Breast epithelium (tissue), 4 donors: ENCODE results near the gene HPCA. TPM values are rescaled to one million over a fixed set of nuclear protein-coding genes. Genes with fewer than 3 reads are reported as not detected.
"Not testable (repeated sequence)": the region's sequence is repeated elsewhere in the genome, so short reads cannot be mapped to it uniquely, and the experiment has no call there.

Source experiments
- DNase-seq, 2 donors: peaks; one replicate each; pipeline ENCODE4 v3.0.0-alpha.2; 2019; ENCODE audit warnings: low spot score in 2 of 2
- H3K27ac ChIP-seq, 2 donors: fragments of 200-600 bp; sonication (generic) in 1 of 2; one replicate each; pipeline ENCODE4 v1.5.1; 2016 to 2019; ENCODE audit warnings: mild to moderate bottlenecking in 1 of 2
- H3K27me3 ChIP-seq, 2 donors: fragments of 200-600 bp; sonication (generic) in 1 of 2; one replicate each; pipeline versions ENCODE4 v1.5.1 to v1.6.0; 2017 to 2019; ENCODE audit warnings: control low read depth in 1 of 2, mild to moderate bottlenecking in 1 of 2
- H3K36me3 ChIP-seq: fragments of 200-600 bp; one replicate; pipeline ENCODE4 v1.5.1; 2019
- H3K4me1 ChIP-seq, 2 donors: fragments of 200-600 bp; sonication (generic); one replicate each; pipeline ENCODE4 v1.5.1; 2016 to 2019; ENCODE audit warnings: control low read depth in 1 of 2
- H3K4me3 ChIP-seq, 3 donors: fragments of 200-600 bp; sonication (generic); 1 replicate in 2 of 3; 2 replicates in 1 of 3; pipeline ENCODE4 v1.5.1; 2016 to 2019; ENCODE audit warnings: mild to moderate bottlenecking in 3 of 3, moderate library complexity in 2 of 3
- H3K9me3 ChIP-seq, 2 donors: fragments of 200-600 bp; sonication (generic) in 1 of 2; one replicate each; pipeline ENCODE4 v1.5.1; 2016 to 2019; ENCODE audit warnings: control low read depth in 1 of 2
- CTCF ChIP-seq, 3 donors: fragments of 450-650 bp; IDR thresholded peaks; one replicate each; pipeline ENCODE4 v1.5.1; 2016 to 2017; ENCODE audit warnings: antibody characterized with exemption in 3 of 3, mild to moderate bottlenecking in 3 of 3, moderate library complexity in 3 of 3
- POLR2A ChIP-seq: fragments of 450-650 bp; IDR thresholded peaks from one replicate; pipeline ENCODE4 v1.6.1; 2016; ENCODE audit warnings: antibody characterized with exemption, mild to moderate bottlenecking, moderate library complexity
- POLR2AphosphoS5 ChIP-seq, 3 donors: sonication (generic); formaldehyde crosslinking; IDR thresholded peaks; one replicate each; pipeline ENCODE4 v1.6.1; 2017; ENCODE audit warnings: antibody characterized with exemption in 3 of 3
- intact Hi-C: fragments of 100-400 bp; cut with DNase I; formaldehyde crosslinking; loops from one replicate; pipeline ENCODE4 v1.15.1; 2023; ENCODE audit warnings: low total_unique reads
- total RNA-seq, 3 donors: library from RNA; depleted of rRNA; stranded (reverse); fragments of >200 nt; gene quantifications; one replicate each; pipeline ENCODE4 v1.1.0, GENCODE V29; 2016

Gene HPCA
- total RNA-seq, 3 donors from 2014 or later = 2.0 TPM; not detected in 2

GRCh38 chr1:32903991-32904785 is 17.9 kb downstream of the HPCA start:
- no peak for TF ChIP-seq CTCF (IDR thresholded peaks at IDR 0.05)
- no peak for TF ChIP-seq POLR2AphosphoS5 (IDR thresholded peaks at IDR 0.05)
- no peak for TF ChIP-seq POLR2A
- intact Hi-C loops = no loop called here
- H3K27me3 ChIP-seq = no peaks in the 10 kb centered on the region
- DNase-seq = no peak
- no peaks in the 10 kb centered on the region for H3K36me3 ChIP-seq
- no peak overlapping the region for H3K4me3 ChIP-seq
- no peaks in the 10 kb centered on the region for H3K9me3 ChIP-seq
- H3K27ac ChIP-seq = no peak overlapping the region
- H3K4me1 ChIP-seq = peaks cover 3 to 4% of the 10 kb centered on the region in 2 donors

- no peak overlapping the region for H3K27ac ChIP-seq
- no peak for DNase-seq
- H3K27me3 ChIP-seq = no peaks in the 10 kb centered on the region
- TF ChIP-seq POLR2AphosphoS5 (IDR thresholded peaks at IDR 0.05) (no peak), POLR2A (no peak), CTCF (IDR thresholded peaks at IDR 0.05) (no peak)
- intact Hi-C loops = no loop called here
- H3K4me1 ChIP-seq = peaks cover 3 to 4% of the 10 kb centered on the region in 2 donors
- no peak overlapping the region for H3K4me3 ChIP-seq
- H3K36me3 ChIP-seq = no peaks in the 10 kb centered on the region
- H3K9me3 ChIP-seq = no peaks in the 10 kb centered on the region
Observed at GRCh38 chr1:32904797-32905196, 18.5 kb downstream of the HPCA start.

DNA sequence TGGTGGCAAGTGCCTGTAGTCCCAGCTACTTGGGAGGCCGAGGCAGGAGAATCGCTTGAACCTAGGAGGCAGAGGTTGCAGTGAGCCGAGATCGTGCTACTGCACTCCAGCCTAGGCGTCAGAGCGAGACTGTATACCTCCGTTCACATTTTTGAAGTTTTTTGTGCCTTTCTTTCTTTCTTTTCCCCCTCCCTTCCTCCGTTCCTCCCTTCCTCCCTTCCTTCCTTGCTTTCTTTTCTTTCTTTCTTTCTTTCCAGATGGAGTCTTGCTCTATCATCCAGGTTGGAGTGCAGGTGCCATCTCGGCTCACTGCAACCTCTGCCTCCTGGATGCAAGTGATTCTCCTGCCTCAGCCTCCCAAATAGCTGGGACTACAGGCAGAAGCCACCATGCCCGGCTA is 19.3 kb downstream of the HPCA start:
- H3K36me3 ChIP-seq, intact Hi-C loops, H3K27me3 ChIP-seq, H3K9me3 ChIP-seq, H3K4me1 ChIP-seq, DNase-seq, H3K4me3 ChIP-seq, H3K27ac ChIP-seq: not testable (repeated sequence)

DNA sequence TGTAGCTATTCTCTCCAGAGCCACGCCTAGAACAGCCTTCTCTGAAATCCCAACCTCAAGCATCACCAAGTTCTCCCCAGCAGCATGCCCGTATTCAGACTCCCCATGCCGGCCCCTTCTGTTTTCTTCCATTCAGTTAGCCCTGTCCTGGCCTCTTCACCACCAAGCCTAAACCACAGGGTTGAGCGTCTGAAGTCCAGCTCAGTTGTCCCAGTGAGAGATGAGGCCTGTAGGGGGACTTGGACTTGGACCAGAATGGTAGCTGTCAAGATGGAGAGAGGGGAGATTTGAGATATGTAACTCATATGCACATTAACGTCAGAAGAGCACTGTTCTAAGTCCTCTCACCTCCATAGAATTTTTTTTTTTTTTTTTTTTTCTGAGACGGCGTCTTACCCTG is 20.4 kb downstream of the HPCA start:
- H3K4me3 ChIP-seq = no peak overlapping the region
- H3K36me3 ChIP-seq = no peaks in the 10 kb centered on the region
- no peaks in the 10 kb centered on the region for H3K27me3 ChIP-seq
- no peaks in the 10 kb centered on the region for H3K9me3 ChIP-seq
- intact Hi-C loops = no loop called here
- TF ChIP-seq CTCF (IDR thresholded peaks at IDR 0.05) = no peak
- TF ChIP-seq POLR2A = no peak
- TF ChIP-seq POLR2AphosphoS5 (IDR thresholded peaks at IDR 0.05) = no peak
- no peaks in the 10 kb centered on the region for H3K4me1 ChIP-seq
- DNase-seq = no peak
- H3K27ac ChIP-seq = no peak overlapping the region

GRCh38 chr1:32907435-32907834 is 21.1 kb downstream of the HPCA start:
- Histone ChIP-seq H3K36me3 (no peaks in the 10 kb centered on the region), H3K4me1 (no peaks in the 10 kb centered on the region), H3K9me3 (no peaks in the 10 kb centered on the region), H3K27me3 (no peaks in the 10 kb centered on the region), H3K27ac (no peak overlapping the region), H3K4me3 (no peak overlapping the region)
- TF ChIP-seq CTCF (IDR thresholded peaks at IDR 0.05) (no peak), POLR2A (no peak), POLR2AphosphoS5 (IDR thresholded peaks at IDR 0.05) (no peak)
- intact Hi-C loops = no loop called here
- no peak for DNase-seq
